ENCODE data around the gene ATP6V1B1.

The ATP6V1B1 gene

GRCh38 chr2:70935468-70936164, at the start of gene ATP6V1B1:
ATP6V1B1 (plus strand) TSS chr2:70935900; CDS start chr2:70935955, 55 bp downstream.
- no peak for FAIRE-seq

GRCh38 chr2:70886541-70886987, 49.1 kb upstream of the ATP6V1B1 start:
- FAIRE-seq = no peak

- FAIRE-seq = no peak
These were observed 48.5 kb upstream of the ATP6V1B1 start for GRCh38 chr2:70887208-70887549.

- FAIRE-seq = no peak
These were observed 48.0 kb upstream of the ATP6V1B1 start for GRCh38 chr2:70887550-70888246.

- no peak for FAIRE-seq
These were observed 47.3 kb upstream of the ATP6V1B1 start for GRCh38 chr2:70888366-70888922.

GRCh38 chr2:70888923-70889715, 46.6 kb upstream of the ATP6V1B1 start:
- FAIRE-seq = no peak

GRCh38 chr2:70889716-70890037, 46.0 kb upstream of the ATP6V1B1 start:
- FAIRE-seq = no peak

- no peak for FAIRE-seq
These were observed 45.1 kb upstream of the ATP6V1B1 start for GRCh38 chr2:70890469-70891065.

GRCh38 chr2:70891572-70892357, 43.9 kb upstream of the ATP6V1B1 start:
- no peak for FAIRE-seq

- FAIRE-seq = no peak
These were observed 43.0 kb upstream of the ATP6V1B1 start for GRCh38 chr2:70892750-70893149.

- no peak for FAIRE-seq
These were observed 42.5 kb upstream of the ATP6V1B1 start for GRCh38 chr2:70893186-70893585.

GRCh38 chr2:70894765-70895164, 40.9 kb upstream of the ATP6V1B1 start:
- FAIRE-seq = no peak

- FAIRE-seq = no peak
These were observed 40.5 kb upstream of the ATP6V1B1 start for GRCh38 chr2:70895249-70895648.

- no peak for FAIRE-seq
These were observed 39.5 kb upstream of the ATP6V1B1 start for GRCh38 chr2:70895998-70896764.

GRCh38 chr2:70896765-70897202, 38.9 kb upstream of the ATP6V1B1 start:
- no peak for FAIRE-seq

- FAIRE-seq = no peak
These were observed 38.3 kb upstream of the ATP6V1B1 start for GRCh38 chr2:70897203-70897976.

GRCh38 chr2:70897977-70898226, 37.8 kb upstream of the ATP6V1B1 start:
- no peak for FAIRE-seq

GRCh38 chr2:70898363-70899240, 37.1 kb upstream of the ATP6V1B1 start:
- FAIRE-seq = no peak

GRCh38 chr2:70901227-70902066, 34.3 kb upstream of the ATP6V1B1 start:
- no peak for FAIRE-seq
